ENCODE data around the gene SENP1. TPM values are rescaled to one million over a fixed set of nuclear protein-coding genes. Genes with fewer than 3 reads are reported as not detected.

SENP1 gene
- total RNA-seq, 2 experiments from 2014 or later, result 20.3 to 25.7 TPM

DNA sequence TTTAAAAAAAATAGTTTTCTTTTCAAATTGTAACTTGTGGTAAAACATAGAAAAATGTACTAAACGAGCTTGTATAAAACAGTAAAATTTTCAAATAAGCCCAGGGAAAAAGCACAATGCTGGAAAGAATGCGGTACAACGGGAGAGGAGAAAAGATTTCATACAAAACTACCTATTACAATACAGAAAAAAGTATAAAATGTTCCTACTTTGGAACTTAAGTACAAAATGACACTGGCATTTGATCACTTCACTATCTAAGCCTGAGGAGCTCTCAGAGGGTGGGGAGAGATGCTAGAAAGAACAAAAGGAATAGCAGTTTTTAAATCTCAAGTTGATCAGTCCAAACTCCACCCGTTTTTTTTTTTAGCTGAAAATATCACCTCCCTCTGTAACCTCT, 62.1 kb downstream of the SENP1 start:
- no peaks in the 10 kb centered on the region for H3K4me1 ChIP-seq (ENCODE audit: insufficient read depth, low read length)
- ATAC-seq (ENCODE audit: poor library complexity) (no peak), DNase-seq (no peak)
- CTCF ChIA-PET, result no interaction called here
- H3K9me3 ChIP-seq (ENCODE audit: control insufficient read depth in 1 of 2, insufficient read depth in 1 of 2, low read length in 2 of 2), result no peaks in the 10 kb centered on the region
- TF ChIP-seq, protein P1, sequence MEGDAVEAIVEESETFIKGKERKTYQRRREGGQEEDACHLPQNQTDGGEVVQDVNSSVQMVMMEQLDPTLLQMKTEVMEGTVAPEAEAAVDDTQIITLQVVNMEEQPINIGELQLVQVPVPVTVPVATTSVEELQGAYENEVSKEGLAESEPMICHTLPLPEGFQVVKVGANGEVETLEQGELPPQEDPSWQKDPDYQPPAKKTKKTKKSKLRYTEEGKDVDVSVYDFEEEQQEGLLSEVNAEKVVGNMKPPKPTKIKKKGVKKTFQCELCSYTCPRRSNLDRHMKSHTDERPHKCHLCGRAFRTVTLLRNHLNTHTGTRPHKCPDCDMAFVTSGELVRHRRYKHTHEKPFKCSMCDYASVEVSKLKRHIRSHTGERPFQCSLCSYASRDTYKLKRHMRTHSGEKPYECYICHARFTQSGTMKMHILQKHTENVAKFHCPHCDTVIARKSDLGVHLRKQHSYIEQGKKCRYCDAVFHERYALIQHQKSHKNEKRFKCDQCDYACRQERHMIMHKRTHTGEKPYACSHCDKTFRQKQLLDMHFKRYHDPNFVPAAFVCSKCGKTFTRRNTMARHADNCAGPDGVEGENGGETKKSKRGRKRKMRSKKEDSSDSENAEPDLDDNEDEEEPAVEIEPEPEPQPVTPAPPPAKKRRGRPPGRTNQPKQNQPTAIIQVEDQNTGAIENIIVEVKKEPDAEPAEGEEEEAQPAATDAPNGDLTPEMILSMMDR (IDR thresholded peaks at IDR 0.05), result no peak
- H3K4me3 Mint-ChIP-seq, result no peak overlapping the region
- no peaks in the 10 kb centered on the region for H3K27me3 ChIP-seq (ENCODE audit: control insufficient read depth in 1 of 2, insufficient read depth in 2 of 2, low read length in 2 of 2)
- H3K27me3 Mint-ChIP-seq, result no peaks in the 10 kb centered on the region
- POLR2A ChIA-PET, result no interaction called here
- H3K27ac ChIP-seq (ENCODE audit: low read depth in 1 of 2, low read length in 2 of 2), result no peak overlapping the region
- H3K4me1 Mint-ChIP-seq (ENCODE audit: low read depth), result no peaks in the 10 kb centered on the region
- H3K9me3 Mint-ChIP-seq, result no peaks in the 10 kb centered on the region
- H3K4me3 ChIP-seq (ENCODE audit: low read length), result no peak overlapping the region
- peaks cover 57% of the 10 kb centered on the region for H3K36me3 Mint-ChIP-seq (ENCODE audit: low read depth)
- H3K36me3 ChIP-seq (ENCODE audit: insufficient read depth, low read length), result peaks cover 44% of the 10 kb centered on the region
- H3K27ac Mint-ChIP-seq, result no peak overlapping the region
- intact Hi-C loops (cut with DNase I, micrococcal nuclease), result no loop called here

DNA sequence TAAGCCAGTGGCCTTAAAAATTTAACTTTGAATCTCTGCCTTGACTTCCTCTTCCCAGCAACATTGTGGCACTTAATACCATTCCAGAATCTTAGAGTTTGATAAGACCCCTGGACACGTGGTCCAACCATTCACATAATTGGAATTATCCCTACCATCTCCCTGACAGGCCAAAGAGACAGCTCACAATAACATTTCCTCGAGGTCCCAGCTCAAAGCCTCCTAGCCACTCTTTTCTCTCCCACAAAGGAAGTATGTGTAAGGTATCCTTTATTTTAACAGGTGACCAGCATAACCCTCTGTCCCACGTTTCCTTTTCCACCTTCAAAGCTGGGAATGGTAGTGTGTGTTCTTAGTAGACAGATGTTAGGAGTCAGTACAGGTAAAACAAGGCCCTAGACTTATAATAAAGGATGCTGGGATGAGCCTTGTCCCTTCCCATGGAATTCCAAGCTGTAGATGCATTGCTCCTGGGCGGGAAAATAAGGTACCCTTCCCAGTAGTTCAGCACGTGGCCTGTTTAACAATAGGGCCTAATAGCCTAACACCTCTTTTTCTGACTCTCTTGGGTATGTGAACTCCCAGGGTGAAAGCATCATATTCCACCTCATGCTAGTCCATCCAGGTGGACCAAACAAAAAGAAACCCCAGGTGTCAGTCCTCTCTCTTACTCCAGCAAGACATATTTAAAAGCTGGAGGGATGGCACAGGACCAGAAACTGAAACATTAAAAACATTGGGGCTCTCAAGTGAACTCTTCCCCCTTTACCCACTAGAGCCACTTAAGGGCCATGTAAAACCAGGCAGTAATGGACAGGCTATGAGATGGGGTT, 64.1 kb downstream of the SENP1 start:
- no peaks in the 10 kb centered on the region for H3K9me3 Mint-ChIP-seq
- ChIA-PET CTCF (no interaction called here), POLR2A (no interaction called here)
- DNase-seq (no peak), ATAC-seq (ENCODE audit: poor library complexity) (no peak)
- Histone ChIP-seq H3K36me3 (ENCODE audit: insufficient read depth, low read length) (peaks cover 38% of the 10 kb centered on the region), H3K27ac (ENCODE audit: low read depth in 1 of 2, low read length in 2 of 2) (no peak overlapping the region), H3K4me3 (ENCODE audit: low read length) (no peak overlapping the region), H3K27me3 (ENCODE audit: control insufficient read depth in 1 of 2, insufficient read depth in 2 of 2, low read length in 2 of 2) (no peaks in the 10 kb centered on the region), H3K9me3 (ENCODE audit: control insufficient read depth in 1 of 2, insufficient read depth in 1 of 2, low read length in 2 of 2) (no peaks in the 10 kb centered on the region), H3K4me1 (ENCODE audit: insufficient read depth, low read length) (peaks cover 3% of the 10 kb centered on the region)
- peaks cover 38% of the 10 kb centered on the region for H3K36me3 Mint-ChIP-seq (ENCODE audit: low read depth)
- TF ChIP-seq, protein P1 (IDR thresholded peaks at IDR 0.05), result no peak
- H3K27me3 Mint-ChIP-seq, result no peaks in the 10 kb centered on the region
- intact Hi-C loops (cut with DNase I, micrococcal nuclease), result no loop called here
- no peaks in the 10 kb centered on the region for H3K4me1 Mint-ChIP-seq (ENCODE audit: low read depth)
- H3K4me3 Mint-ChIP-seq, result no peak overlapping the region
- H3K27ac Mint-ChIP-seq, result no peak overlapping the region

DNA sequence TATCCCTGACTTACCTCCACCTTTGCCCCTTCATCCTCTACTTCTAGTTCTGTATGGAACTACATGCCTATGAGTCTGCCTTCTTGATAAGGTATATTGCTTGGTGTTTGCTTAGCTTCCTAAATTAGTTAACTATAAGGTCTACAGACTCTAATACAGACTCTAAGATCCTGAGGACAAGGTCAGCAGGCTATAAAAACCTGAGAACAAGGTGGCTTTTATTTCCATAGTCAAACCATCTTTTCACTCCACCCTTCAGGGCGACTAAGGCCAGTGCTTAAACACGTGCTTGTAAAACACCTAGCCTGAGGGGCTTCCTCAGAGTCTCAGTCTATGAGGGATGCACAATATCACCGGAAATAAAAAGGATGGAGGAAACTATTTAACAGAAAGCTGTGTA, 65.5 kb downstream of the SENP1 start:
- CTCF ChIA-PET, result no interaction called here

More for the DNA sequence above, 65.5 kb downstream of the SENP1 start:
- H3K27me3 Mint-ChIP-seq, result no peaks in the 10 kb centered on the region
- no peak overlapping the region for H3K4me3 ChIP-seq (ENCODE audit: low read length)
- H3K36me3 ChIP-seq (ENCODE audit: insufficient read depth, low read length), result peaks cover 23% of the 10 kb centered on the region
- no peak overlapping the region for H3K27ac ChIP-seq (ENCODE audit: low read depth in 1 of 2, low read length in 2 of 2)
- H3K4me1 Mint-ChIP-seq (ENCODE audit: low read depth), result no peaks in the 10 kb centered on the region
- TF ChIP-seq, protein P1 (IDR thresholded peaks at IDR 0.05), result no peak
- no peaks in the 10 kb centered on the region for H3K9me3 ChIP-seq (ENCODE audit: control insufficient read depth in 1 of 2, insufficient read depth in 1 of 2, low read length in 2 of 2)
- H3K9me3 Mint-ChIP-seq, result no peaks in the 10 kb centered on the region
- peaks cover 23% of the 10 kb centered on the region for H3K36me3 Mint-ChIP-seq (ENCODE audit: low read depth)
- H3K4me3 Mint-ChIP-seq, result no peak overlapping the region
- intact Hi-C loops (cut with DNase I, micrococcal nuclease), result no loop called here
- peaks cover 3% of the 10 kb centered on the region for H3K4me1 ChIP-seq (ENCODE audit: insufficient read depth, low read length)
- H3K27ac Mint-ChIP-seq, result no peak overlapping the region
- no peaks in the 10 kb centered on the region for H3K27me3 ChIP-seq (ENCODE audit: control insufficient read depth in 1 of 2, insufficient read depth in 2 of 2, low read length in 2 of 2)
- POLR2A ChIA-PET, result no interaction called here
- no peak for ATAC-seq (ENCODE audit: poor library complexity)
- no peak for DNase-seq
